SU-DHL-6 (cell line): ENCODE measurements around the gene MRE11.

Experiments
- CTCF ChIP-seq: fragments of 200-600 bp; sonication (generic); IDR thresholded peaks from one replicate; pipeline ENCODE4 v1.5.1; 2017; ENCODE audit warnings: antibody characterized with exemption, mild to moderate bottlenecking, low read length, moderate library complexity; ENCODE audit not compliant: insufficient read depth, poor library complexity, severe bottlenecking
- EZH2phosphoT487 ChIP-seq: fragments of 200-600 bp; sonication (generic), shearing (Covaris generic); conservative IDR thresholded peaks from 2 replicates; pipeline ENCODE4 v1.6.1; 2018; ENCODE audit warnings: mild to moderate bottlenecking, antibody characterized with exemption, low read length, moderate library complexity, mixed read lengths

GRCh38 chr11:94455861-94456260, 37.8 kb downstream of the MRE11 start:
- no peak for TF ChIP-seq CTCF
- TF ChIP-seq EZH2phosphoT487 = no peak
